NCI-H774 (cell line): ENCODE results near the gene IL31RA.

Experiments used
- DNase-seq: peaks from one replicate; lab custom pipeline; 2025; lab: John Stamatoyannopoulos, UW

The IL31RA gene

DNA sequence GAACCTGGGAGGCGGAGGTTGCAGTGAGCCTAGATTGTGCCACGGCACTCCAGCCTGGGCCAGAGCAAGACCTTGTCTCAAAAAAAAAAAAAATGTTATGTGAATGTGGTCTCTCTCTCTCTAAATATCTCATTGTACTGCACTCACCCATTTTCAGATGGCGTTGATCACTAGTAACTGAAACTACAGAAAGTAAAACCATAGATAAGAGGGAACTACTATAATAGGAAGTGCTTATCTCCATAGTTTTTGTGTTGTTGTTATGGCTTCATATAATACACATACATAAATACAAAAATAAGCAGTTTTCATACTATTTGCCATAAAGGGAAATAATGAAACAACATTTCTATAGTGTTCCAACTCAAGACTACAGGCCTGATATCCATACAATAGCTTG is 9.1 kb downstream of the IL31RA start:
- no peak for DNase-seq

DNA sequence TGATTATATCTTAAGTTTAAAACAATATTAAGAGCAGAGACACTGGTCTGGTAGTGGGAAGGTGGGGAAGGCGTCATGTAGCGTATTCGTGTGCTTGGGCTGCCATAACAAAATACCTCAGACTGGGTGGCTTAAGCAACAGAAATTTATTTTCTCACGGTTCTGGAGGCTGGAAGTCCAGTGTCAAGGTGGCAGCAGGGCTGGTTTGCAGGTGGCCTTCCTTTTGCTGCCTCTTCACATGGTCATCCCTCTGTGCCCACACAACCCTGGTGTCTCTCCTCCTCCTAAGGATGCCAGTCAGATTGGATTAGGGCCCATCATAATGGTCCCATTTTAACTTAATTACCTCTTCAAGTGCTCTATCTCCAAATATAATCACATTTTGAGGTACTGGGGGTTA is 9.6 kb downstream of the IL31RA start:
- DNase-seq, result no peak

DNA sequence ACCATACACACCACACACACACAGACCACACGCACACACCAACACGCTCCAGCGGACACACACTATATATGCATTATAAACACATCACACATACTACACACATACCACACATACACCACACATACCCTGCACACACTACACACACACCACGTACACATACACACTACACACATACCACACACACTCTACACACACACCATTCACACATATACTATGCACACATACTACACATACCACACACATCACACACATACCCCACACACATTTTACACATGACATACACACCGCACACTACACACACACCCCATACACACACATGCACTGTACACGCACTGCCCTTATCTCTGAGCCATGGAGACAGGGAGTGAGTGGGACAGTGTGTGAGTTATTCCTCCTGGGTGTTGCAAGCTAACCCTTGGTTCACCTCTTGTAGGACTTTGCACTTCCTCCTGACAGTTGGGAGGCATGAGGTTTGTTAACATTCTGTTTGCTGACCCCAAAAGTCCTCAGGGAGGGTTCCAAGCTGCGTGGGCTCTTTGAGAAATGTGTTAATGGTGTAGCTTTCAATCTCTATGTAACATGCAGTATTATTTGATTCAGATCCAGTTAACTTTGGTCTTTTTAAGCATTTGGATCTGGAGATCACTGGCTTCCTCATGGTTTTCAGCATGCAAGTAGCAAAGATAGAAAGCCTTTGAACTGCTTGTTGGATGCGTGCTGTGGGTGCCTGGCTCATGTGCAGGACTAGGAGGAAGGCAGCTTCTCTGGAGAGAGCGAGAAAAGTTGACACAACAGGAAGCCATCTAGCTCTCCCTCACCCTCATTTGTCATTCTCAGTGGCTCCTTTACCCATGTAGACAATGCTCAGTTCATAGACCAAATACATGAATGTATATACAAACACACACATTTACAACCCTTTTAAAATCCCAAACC is 13.7 kb downstream of the IL31RA start:
- no peak for DNase-seq

GRCh38 chr5:55865831-55866230 is 14.7 kb downstream of the IL31RA start:
- no peak for DNase-seq

GRCh38 chr5:55866485-55866884 is 15.3 kb downstream of the IL31RA start:
- no peak for DNase-seq

- DNase-seq, result no peak
Measured at GRCh38 chr5:55866934-55867333, 15.8 kb downstream of the IL31RA start.

DNA sequence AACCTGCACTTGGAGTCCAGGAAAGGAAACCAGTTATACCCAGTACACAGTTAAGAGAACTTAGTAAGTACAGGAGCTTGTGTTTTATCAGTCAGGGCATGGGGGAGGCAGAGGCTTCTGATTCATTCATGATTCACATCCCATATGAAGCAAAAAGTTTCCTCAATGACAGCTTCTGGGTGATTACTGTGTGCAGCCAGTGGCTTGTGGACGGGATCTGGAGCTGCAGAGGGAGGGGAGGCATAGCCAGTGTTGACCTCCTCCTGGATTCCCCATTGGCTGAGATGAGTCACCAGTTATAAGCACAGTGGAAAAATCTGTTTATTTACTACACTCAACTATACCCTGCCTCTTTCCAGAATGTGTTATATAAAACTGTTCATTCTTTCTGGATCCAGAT is 17.7 kb downstream of the IL31RA start:
- no peak for DNase-seq

DNA sequence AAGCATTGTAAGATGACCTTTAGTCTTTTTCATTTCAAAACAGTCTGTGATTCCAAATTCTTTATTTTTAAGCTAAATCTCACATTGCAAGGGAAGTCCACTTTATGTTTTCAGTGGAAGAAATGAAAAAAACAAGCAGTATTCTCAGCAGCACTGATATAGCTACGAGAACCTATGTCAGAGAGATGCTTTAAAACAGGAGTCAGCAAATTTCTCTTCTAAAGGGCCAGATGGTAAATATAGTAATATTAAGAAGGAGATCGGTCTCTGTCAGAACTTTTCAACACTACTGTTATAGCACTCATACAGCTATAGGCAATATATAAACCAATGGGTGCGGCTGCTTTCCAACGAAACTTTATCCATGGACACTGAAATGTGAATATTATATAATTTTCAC is 18.7 kb downstream of the IL31RA start:
- DNase-seq, result no peak

GRCh38 chr5:55873234-55873633 is 22.1 kb downstream of the IL31RA start:
- DNase-seq, result no peak

DNA sequence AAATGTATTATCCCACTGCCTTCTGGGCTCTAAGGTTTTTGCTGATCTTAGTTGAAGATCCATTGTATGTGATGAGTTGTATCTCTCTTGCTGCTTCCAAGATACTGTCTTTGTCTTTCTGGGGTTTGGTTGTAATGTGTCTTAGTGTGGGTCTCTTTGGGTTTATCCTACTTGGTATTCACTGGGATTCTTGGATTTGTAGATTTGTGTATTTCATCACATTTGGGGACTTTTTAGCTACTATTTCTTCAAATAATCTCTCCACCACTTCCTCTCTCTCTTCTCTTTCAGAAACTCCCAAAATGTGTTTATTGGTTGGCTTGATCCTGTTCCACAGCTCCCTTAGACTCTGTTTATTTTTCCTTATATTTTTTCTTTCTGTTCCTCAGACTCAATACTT is 26.5 kb downstream of the IL31RA start:
- DNase-seq, result no peak

- no peak for DNase-seq
Measured at GRCh38 chr5:55880453-55880852, 29.3 kb downstream of the IL31RA start.

DNA sequence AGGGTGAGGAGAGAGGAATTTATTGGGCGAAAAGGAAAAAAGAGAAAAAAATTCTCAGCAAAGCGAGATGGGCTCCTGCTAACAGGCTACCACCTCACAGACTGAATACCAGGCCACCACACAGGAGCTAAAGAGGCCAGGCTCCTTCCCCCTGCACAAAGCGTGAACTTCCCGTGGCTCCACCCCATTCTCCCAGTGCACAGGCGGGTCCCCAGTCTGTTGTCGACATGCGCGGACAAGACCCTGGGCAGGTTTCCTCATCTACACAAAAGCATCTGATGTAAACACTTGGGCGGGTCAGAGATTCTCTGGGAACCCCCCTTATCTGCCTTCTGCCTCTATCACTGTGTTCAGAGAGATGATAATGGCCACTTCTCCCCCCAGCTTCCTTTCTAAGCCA is 34.2 kb downstream of the IL31RA start:
- no peak for DNase-seq

DNA sequence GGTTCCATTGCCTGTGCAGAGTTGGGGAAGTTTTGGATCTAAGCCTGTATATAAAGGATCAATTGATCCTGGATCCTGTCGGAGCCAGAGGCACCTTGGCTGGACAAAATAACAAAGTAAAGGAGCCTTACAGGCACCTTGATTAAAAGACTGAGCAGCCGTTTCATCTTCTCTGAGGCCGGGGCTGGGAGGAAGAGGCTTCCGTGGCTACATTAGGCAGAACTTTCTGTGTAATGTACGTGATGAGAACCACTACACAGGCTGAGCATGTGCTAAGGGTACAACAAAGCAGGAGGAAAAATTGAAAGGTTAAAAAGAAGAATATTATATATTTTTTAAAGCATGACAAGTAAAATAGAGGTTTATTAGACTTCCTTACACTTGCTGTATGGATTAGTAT is 37.0 kb downstream of the IL31RA start:
- DNase-seq, result no peak

GRCh38 chr5:55892479-55892878 is 41.3 kb downstream of the IL31RA start:
- no peak for DNase-seq

DNA sequence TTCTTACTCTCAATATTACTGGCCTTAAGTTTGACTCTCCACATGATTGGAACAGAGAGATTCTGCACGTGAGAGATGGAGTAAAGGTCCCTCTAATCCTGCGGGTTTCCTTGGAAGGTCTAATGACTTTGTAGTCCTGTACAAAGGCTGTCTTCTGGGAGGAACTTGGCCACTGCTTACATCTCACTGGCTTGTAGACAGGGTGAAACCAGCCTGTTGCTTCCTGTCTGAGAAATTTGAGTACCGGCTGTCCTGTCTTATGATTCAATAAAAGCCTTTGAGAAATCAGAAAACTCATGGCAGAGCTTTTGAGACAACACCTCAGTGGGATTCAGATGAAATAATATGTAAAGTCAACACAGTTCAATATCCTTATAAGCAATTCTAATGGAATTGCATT is 43.0 kb downstream of the IL31RA start:
- DNase-seq, result no peak

DNA sequence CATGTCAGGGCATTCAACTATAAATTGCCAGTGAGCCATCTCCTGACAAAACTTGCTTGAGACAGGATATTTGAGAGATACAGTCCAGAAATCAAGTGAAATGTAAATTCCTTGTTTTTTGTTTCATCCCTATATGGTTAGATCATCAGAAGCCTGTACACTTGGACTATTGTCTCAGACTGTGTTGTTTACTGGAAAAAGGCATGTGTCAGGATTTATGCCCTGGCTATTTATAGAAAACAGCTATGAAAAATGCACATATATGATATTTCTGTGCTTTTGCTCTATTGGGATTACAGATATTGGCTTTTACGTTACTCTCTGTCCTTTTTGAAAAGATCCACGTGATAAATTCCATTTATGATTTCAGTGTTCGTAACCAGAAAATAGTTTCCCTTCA is 44.2 kb downstream of the IL31RA start:
- DNase-seq, result no peak

GRCh38 chr5:55896238-55896637 is 45.1 kb downstream of the IL31RA start:
- DNase-seq, result no peak

- no peak for DNase-seq
Measured at GRCh38 chr5:55896663-55897062, 45.5 kb downstream of the IL31RA start.

- DNase-seq, result no peak
Measured at GRCh38 chr5:55897206-55897894, 46.2 kb downstream of the IL31RA start.

- no peak for DNase-seq
Measured at GRCh38 chr5:55897905-55898304, 46.7 kb downstream of the IL31RA start.

DNA sequence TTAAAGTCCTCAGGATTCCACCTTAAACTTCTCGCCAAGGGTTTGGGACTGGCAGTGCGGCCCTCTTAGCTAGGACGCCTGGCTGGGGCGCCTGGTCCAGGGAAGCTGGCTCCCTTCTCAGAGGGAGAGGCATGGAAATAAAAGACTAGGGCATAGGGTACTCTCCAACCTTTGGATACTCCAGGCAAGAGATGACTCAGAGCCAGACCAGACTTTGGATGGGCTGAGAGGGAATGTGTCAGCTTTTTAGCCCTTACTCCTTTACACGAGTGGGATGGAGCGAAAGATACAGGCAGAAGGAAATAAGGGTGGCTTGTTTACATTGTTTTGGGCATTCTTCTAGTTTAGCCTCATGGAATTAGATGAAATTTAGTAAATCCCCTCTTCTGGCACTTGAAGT is 48.2 kb downstream of the IL31RA start:
- no peak for DNase-seq

DNA sequence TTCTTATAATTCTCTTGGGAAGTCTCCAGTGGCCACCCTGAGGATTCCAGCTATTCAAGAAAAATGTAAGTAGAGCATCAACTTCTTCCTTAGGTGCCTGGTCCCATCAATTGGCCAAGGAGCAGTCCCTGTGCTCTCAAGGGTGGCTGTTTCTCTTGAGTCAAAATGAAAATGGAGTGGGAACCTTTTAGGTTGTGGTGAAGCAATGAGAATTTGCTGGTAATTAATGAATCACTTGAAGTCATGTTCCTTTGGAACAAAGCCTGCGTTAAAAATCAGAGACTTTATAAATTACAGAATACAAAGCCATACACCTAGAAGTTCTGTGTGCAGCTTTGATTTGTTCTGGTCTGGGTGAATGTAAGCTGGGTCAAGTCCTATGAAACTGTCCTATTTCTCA is 48.9 kb downstream of the IL31RA start:
- no peak for DNase-seq

GRCh38 chr5:55900776-55901175 is 49.6 kb downstream of the IL31RA start:
- no peak for DNase-seq

DNA sequence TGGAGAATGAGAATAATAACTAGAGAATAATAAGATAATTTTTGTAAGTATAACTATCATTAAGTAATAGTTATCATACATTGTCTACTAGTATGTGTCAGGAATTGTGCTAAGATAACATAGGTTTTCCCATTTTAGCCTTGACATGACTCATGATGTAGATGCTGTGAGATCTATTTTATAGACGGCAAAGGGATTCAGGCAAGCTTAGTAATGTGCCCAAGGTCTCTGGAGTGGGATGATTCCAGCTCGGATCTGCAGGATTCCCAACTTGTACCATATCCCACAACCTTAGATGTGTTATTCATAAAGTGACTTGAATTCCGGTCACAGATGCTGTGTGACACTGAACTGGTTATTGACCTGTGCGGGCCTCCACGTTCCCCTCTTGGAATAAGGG is 51.5 kb downstream of the IL31RA start:
- DNase-seq, result no peak
